IMR-90 (cell line): ENCODE measurements around the gene NELL1. TPM values are rescaled to one million over a fixed set of nuclear protein-coding genes. Genes with fewer than 3 reads are reported as not detected.

Experiments used
- ATAC-seq: fragments of 200-7000 bp; cut with Tn5 transposase; 2 replicates; pipeline ENCODE4 v1.9.1; 2020; ENCODE audit warnings: low read depth, mild to moderate bottlenecking, moderate library complexity
- BruUV-seq: library from RNA; stranded (reverse); fragments of 400-500 nt; replicated peaks from 2 replicates; lab custom pipeline; 2021; lab: Mats Ljungman, UMichigan
- CTCF ChIA-PET: fragments of 300-600 bp; formaldehyde crosslinking; extraction: SDS; loops from one replicate; lab custom pipeline; 2021; ENCODE audit warnings: antibody characterized with exemption; lab: Yijun Ruan, JAX
- POLR2A ChIA-PET: fragments of 300-600 bp; sonication (Branson Sonifier 250); formaldehyde crosslinking; loops from one replicate; lab custom pipeline; 2022; ENCODE audit warnings: antibody characterized with exemption; ENCODE audit not compliant: unreplicated experiment; lab: Charles Lee
- DNase-seq: peaks from one replicate; pipeline ENCODE4 v3.0.0; 2013
- H2AFZ ChIP-seq: replicated peaks from 2 replicates; pipeline ENCODE3; 2013; ENCODE audit warnings: low read length, mild to moderate bottlenecking; ENCODE audit not compliant: poor library complexity
- H2AK5ac ChIP-seq: 2 replicates; pipeline ENCODE4 v1.6.1; 2013; ENCODE audit warnings: low read depth, low read length, inconsistent platforms
- H2AK9ac ChIP-seq: replicated peaks from 2 replicates; pipeline ENCODE3; 2013; ENCODE audit warnings: mild to moderate bottlenecking, low read depth, low read length, moderate library complexity; ENCODE audit not compliant: poor library complexity
- H2BK120ac ChIP-seq: 2 replicates; pipeline ENCODE4 v1.6.1; 2013; ENCODE audit warnings: low read depth, low read length, inconsistent platforms
- H2BK15ac ChIP-seq: 3 replicates; pipeline ENCODE4 v1.6.1; 2013; ENCODE audit warnings: low read depth, low read length, inconsistent platforms
- H2BK20ac ChIP-seq: 2 replicates; pipeline ENCODE4 v1.6.1; 2013; ENCODE audit warnings: low read depth, mild to moderate bottlenecking, inconsistent platforms, low read length, moderate library complexity
- H2BK5ac ChIP-seq: 2 replicates; pipeline ENCODE4 v1.6.1; 2013; ENCODE audit warnings: mild to moderate bottlenecking, low read depth, low read length, inconsistent platforms; ENCODE audit not compliant: poor library complexity, severe bottlenecking
- H3K14ac ChIP-seq: replicated peaks from 2 replicates; pipeline ENCODE4 v1.6.1; 2013; ENCODE audit warnings: low read depth, low read length, inconsistent platforms
- H3K18ac ChIP-seq: 2 replicates; pipeline ENCODE4 v1.6.1; 2013; ENCODE audit warnings: low read depth, low read length, control low read depth
- H3K23ac ChIP-seq: 2 replicates; pipeline ENCODE4 v1.6.1; 2013; ENCODE audit warnings: low read depth, low read length, inconsistent platforms
- H3K27ac ChIP-seq: 2 replicates; pipeline ENCODE4 v1.5.1; 2013; ENCODE audit warnings: mild to moderate bottlenecking, control low read depth, low read length; ENCODE audit not compliant: insufficient read depth
- H3K27me3 ChIP-seq: 2 replicates; pipeline ENCODE4 v1.6.1; 2013; ENCODE audit warnings: low read length; ENCODE audit not compliant: control insufficient read depth, insufficient read depth
- H3K36me3 ChIP-seq: 2 replicates; pipeline ENCODE4 v1.6.1; 2013; ENCODE audit warnings: low read length, mixed read lengths; ENCODE audit not compliant: control insufficient read depth, insufficient read depth
- H3K4ac ChIP-seq: 2 replicates; pipeline ENCODE4 v1.6.1; 2013; ENCODE audit warnings: low read depth, low read length, inconsistent platforms
- H3K4me1 ChIP-seq: 2 replicates; pipeline ENCODE4 v1.6.1; 2013; ENCODE audit warnings: low read length, mixed read lengths; ENCODE audit not compliant: control insufficient read depth, insufficient read depth
- H3K4me2 ChIP-seq: 2 replicates; pipeline ENCODE4 v1.6.1; 2013; ENCODE audit warnings: low read depth, mild to moderate bottlenecking, control low read depth, low read length, moderate library complexity
- H3K4me3 ChIP-seq: 2 replicates; pipeline ENCODE4 v1.5.1; 2013; ENCODE audit warnings: low read depth, mild to moderate bottlenecking, control low read depth, low read length, moderate library complexity; ENCODE audit not compliant: insufficient read depth
- H3K56ac ChIP-seq: 2 replicates; pipeline ENCODE4 v1.6.1; 2013; ENCODE audit warnings: low read length, inconsistent platforms; ENCODE audit not compliant: insufficient read depth; ENCODE audit errors: extremely low read depth
- H3K79me1 ChIP-seq, 2 experiments: 2 replicates each; pipeline ENCODE4 v1.6.1; 2013; ENCODE audit warnings: low read length in 2 of 2, inconsistent platforms in 1 of 2, low read depth in 1 of 2
- H3K9ac ChIP-seq: 2 replicates; pipeline ENCODE4 v1.6.1; 2013; ENCODE audit warnings: low read depth, low read length, control low read depth
- H3K9me1 ChIP-seq: 2 replicates; pipeline ENCODE4 v1.6.1; 2013; ENCODE audit warnings: low read length, inconsistent platforms; ENCODE audit not compliant: insufficient read depth
- H3K9me3 ChIP-seq: 2 replicates; pipeline ENCODE4 v1.6.1; 2013; ENCODE audit warnings: low read length; ENCODE audit not compliant: control insufficient read depth, insufficient read depth
- H4K20me1 ChIP-seq: 2 replicates; pipeline ENCODE4 v1.6.1; 2013; ENCODE audit warnings: low read length, inconsistent platforms; ENCODE audit not compliant: insufficient read depth
- H4K5ac ChIP-seq: 2 replicates; pipeline ENCODE4 v1.6.1; 2013; ENCODE audit warnings: mild to moderate bottlenecking, low read depth, low read length, control low read depth
- H4K8ac ChIP-seq, 2 experiments: 2 replicates each; pipeline ENCODE4 v1.6.1; 2013; ENCODE audit warnings: low read depth in 2 of 2, low read length in 2 of 2, control low read depth in 1 of 2, inconsistent platforms in 1 of 2
- H4K91ac ChIP-seq: 2 replicates; pipeline ENCODE4 v1.6.1; 2013; ENCODE audit warnings: low read depth, low read length, inconsistent platforms; ENCODE audit not compliant: insufficient read depth
- BHLHE40 ChIP-seq: fragments of 150-350 bp; IDR thresholded peaks from 2 replicates; pipeline ENCODE4 v1.6.1; 2016; ENCODE audit warnings: mild to moderate bottlenecking, low read depth, low read length
- CEBPB ChIP-seq: IDR thresholded peaks from 2 replicates; pipeline ENCODE4 v1.6.1; 2012; ENCODE audit warnings: low read depth, low read length, improper control_type of control experiment
- CHD1 ChIP-seq: IDR thresholded peaks from 2 replicates; pipeline ENCODE4 v1.6.1; 2012; ENCODE audit warnings: low read depth, low read length, improper control_type of control experiment
- CTCF ChIP-seq: conservative IDR thresholded peaks from 2 replicates; pipeline ENCODE4 v1.5.1; 2012; ENCODE audit warnings: mild to moderate bottlenecking, low read depth, low read length, improper control_type of control experiment
- ELK1 ChIP-seq: fragments of 150-350 bp; IDR thresholded peaks from 2 replicates; pipeline ENCODE4 v1.6.1; 2016; ENCODE audit warnings: low read depth, mild to moderate bottlenecking, low read length, moderate library complexity, borderline replicate concordance
- FOS ChIP-seq: fragments of 150-350 bp; IDR thresholded peaks from 2 replicates; pipeline ENCODE4 v1.6.1; 2016; ENCODE audit warnings: low read depth, low read length
- MAFK ChIP-seq: IDR thresholded peaks from 2 replicates; pipeline ENCODE4 v1.6.1; 2012; ENCODE audit warnings: low read depth, low read length, improper control_type of control experiment
- MAZ ChIP-seq: IDR thresholded peaks from 2 replicates; pipeline ENCODE4 v1.6.1; 2012; ENCODE audit warnings: low read depth, mild to moderate bottlenecking, low read length, improper control_type of control experiment, moderate library complexity, borderline replicate concordance
- MXI1 ChIP-seq: IDR thresholded peaks from 2 replicates; pipeline ENCODE4 v1.6.1; 2012; ENCODE audit warnings: low read depth, mild to moderate bottlenecking, low read length, moderate library complexity, borderline replicate concordance
- NFE2L2 ChIP-seq: fragments of 150-350 bp; IDR thresholded peaks from 2 replicates; pipeline ENCODE4 v1.6.1; 2016; ENCODE audit warnings: low read depth, mild to moderate bottlenecking, low read length
- POLR2A ChIP-seq: IDR thresholded peaks from 2 replicates; pipeline ENCODE4 v1.6.1; 2012; ENCODE audit warnings: mild to moderate bottlenecking, low read depth, low read length
- RAD21 ChIP-seq: IDR thresholded peaks from 2 replicates; pipeline ENCODE4 v1.6.1; 2012; ENCODE audit warnings: low read length, improper control_type of control experiment
- RFX5 ChIP-seq: IDR thresholded peaks from 2 replicates; pipeline ENCODE4 v1.8.0; 2012; ENCODE audit warnings: low read depth, mild to moderate bottlenecking, low read length, moderate library complexity
- SMC3 ChIP-seq: fragments of 150-350 bp; IDR thresholded peaks from 2 replicates; pipeline ENCODE4 v1.6.1; 2016; ENCODE audit warnings: low read depth, mild to moderate bottlenecking, antibody characterized with exemption, low read length, moderate library complexity
- WGBS, 2 experiments: methylation state at CpG; one replicate each; pipeline versions ENCODE4 v1.1.5 to v1.1.7; 2013; ENCODE audit warnings: missing lambda C conversion rate in 2 of 2; ENCODE audit not compliant: insufficient read length in 1 of 2; ENCODE audit errors: extremely low coverage in 2 of 2; 5-methylcytosine and 5-hydroxymethylcytosine counted together
- dilution Hi-C: fragments of 300-500 bp; cut with HindIII; formaldehyde crosslinking; loops from one replicate; pipeline ENCODE4 v1.14.3; 2018; ENCODE audit warnings: low sequenced_read_pairs; ENCODE audit not compliant: unreplicated experiment
- in situ Hi-C: fragments of 300-500 bp; cut with MboI; formaldehyde crosslinking; loops from 3 replicates; pipeline ENCODE4 v1.14.3; 2019; ENCODE audit warnings: low sequenced_read_pairs, inconsistent platforms, mixed read lengths
- intact Hi-C: fragments of 100-400 bp; cut with micrococcal nuclease; formaldehyde crosslinking; loops from 2 replicates; pipeline ENCODE4 v1.10.0; 2022
- polyA plus RNA-seq, 3 experiments: library from polyadenylated mRNA; depleted of rRNA; stranded (reverse); fragments of >200 nt; gene quantifications; 2 replicates each; pipeline ENCODE4 v1.2.3, GENCODE V29; 2012; ENCODE audit warnings: low replicate concordance in 1 of 3
- total RNA-seq: library from RNA; depleted of rRNA; stranded (reverse); fragments of >200 nt; gene quantifications from 2 replicates; pipeline ENCODE4 v1.2.3, GENCODE V29; 2012
- TF ChIP-seq, protein P1 (sequence below): fragments of 150-350 bp; IDR thresholded peaks from 2 replicates; pipeline ENCODE4 v1.6.1; 2017; ENCODE audit warnings: mild to moderate bottlenecking, antibody characterized with exemption, low read length, low read depth

NELL1 gene
- total and polyA plus RNA-seq, 2 of the 4 experiments (the other 2 are of a cell fraction): not detected

GRCh38 chr11:20875889-20876288 lies 206.5 kb downstream of the NELL1 start:
- dilution Hi-C loops: no loop called here
- no peak overlapping the region for H3K27ac ChIP-seq

More at GRCh38 chr11:20875889-20876288, 206.5 kb downstream of the NELL1 start:
- no peak overlapping the region for H2BK5ac ChIP-seq
- no CpG with 5 or more reads among the region's 3 CpGs for WGBS, 2 experiments
- no peak overlapping the region for H3K56ac ChIP-seq
- no peaks in the 10 kb centered on the region for H3K4me1 ChIP-seq
- in situ Hi-C loops: no loop called here
- H3K36me3 ChIP-seq: no peaks in the 10 kb centered on the region
- H3K4me3 ChIP-seq: no peak overlapping the region
- H4K91ac ChIP-seq: no peak overlapping the region
- no peak overlapping the region for H4K8ac ChIP-seq
- H4K5ac ChIP-seq: no peak overlapping the region
- TF ChIP-seq SMC3: no peak
- no peak for TF ChIP-seq MAZ
- no peak for TF ChIP-seq MXI1
- TF ChIP-seq FOS: no peak
- no peak for TF ChIP-seq NFE2L2
- TF ChIP-seq POLR2A: no peak
- no peak for TF ChIP-seq RAD21
- TF ChIP-seq, protein P1, sequence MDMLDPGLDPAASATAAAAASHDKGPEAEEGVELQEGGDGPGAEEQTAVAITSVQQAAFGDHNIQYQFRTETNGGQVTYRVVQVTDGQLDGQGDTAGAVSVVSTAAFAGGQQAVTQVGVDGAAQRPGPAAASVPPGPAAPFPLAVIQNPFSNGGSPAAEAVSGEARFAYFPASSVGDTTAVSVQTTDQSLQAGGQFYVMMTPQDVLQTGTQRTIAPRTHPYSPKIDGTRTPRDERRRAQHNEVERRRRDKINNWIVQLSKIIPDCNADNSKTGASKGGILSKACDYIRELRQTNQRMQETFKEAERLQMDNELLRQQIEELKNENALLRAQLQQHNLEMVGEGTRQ: no peak
- no peak for TF ChIP-seq CEBPB
- TF ChIP-seq RFX5: no peak
- no peak for TF ChIP-seq BHLHE40
- no peak for TF ChIP-seq ELK1
- no peak for TF ChIP-seq MAFK
- no peak for TF ChIP-seq CHD1
- TF ChIP-seq CTCF: no peak
- DNase-seq (no peak), ATAC-seq (no peak)
- no peaks in the 10 kb centered on the region for H3K9me1 ChIP-seq
- H3K18ac ChIP-seq: no peak overlapping the region
- H4K20me1 ChIP-seq: no peaks in the 10 kb centered on the region
- BruUV-seq: no TSS peak
- CTCF ChIA-PET: no interaction called here
- no peaks in the 10 kb centered on the region for H3K27me3 ChIP-seq
- H2AK5ac ChIP-seq: no peak overlapping the region
- intact Hi-C loops: no loop called here
- H3K4ac ChIP-seq: no peak overlapping the region
- H3K79me1 ChIP-seq: no peaks in the 10 kb centered on the region
- POLR2A ChIA-PET: no interaction called here
- no peak overlapping the region for H2AK9ac ChIP-seq
- H2BK15ac ChIP-seq: no peak overlapping the region
- peaks cover 8% of the 10 kb centered on the region for H3K9me3 ChIP-seq
- no peak overlapping the region for H2AFZ ChIP-seq
- no peak overlapping the region for H2BK120ac ChIP-seq
- H3K4me2 ChIP-seq: no peak overlapping the region
- no peak overlapping the region for H3K9ac ChIP-seq
- H2BK20ac ChIP-seq: no peak overlapping the region
- H3K23ac ChIP-seq: no peak overlapping the region
- no peak overlapping the region for H3K14ac ChIP-seq
